ENCODE results near the gene WFDC6. TPM values are rescaled to one million over a fixed set of nuclear protein-coding genes. Genes with fewer than 3 reads are reported as not detected.

The WFDC6 gene
- total RNA-seq, 1 experiment from 2014 or later, result not detected

DNA sequence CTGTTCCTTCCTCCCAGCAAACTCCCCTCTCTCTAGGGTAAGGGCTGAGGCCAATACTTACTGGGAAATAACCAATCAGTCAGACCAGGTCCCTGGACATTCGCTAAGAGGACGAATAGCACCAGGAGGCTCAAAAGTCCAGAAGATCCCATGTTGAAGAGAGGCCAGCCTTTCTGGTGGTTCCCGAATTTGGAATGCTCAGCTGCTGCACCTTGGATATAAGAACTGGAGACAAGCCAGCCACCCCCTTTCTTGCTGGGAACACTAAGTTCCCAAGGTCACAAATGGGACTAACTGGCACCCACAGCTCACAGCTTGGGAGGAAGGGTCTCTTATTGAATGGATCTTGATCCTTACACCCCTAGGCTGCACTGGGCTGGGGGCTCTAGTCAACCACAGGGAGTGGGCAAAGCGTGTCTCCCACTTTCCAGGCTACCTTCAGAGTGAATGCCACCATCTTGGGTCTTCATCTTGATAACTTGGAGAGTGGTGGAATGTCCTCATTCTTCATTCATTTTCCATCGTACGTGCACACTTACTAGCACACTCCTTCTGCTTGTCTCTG is 8.0 kb upstream of the WFDC6 start, which contains the start of gene EPPIN:
Gene EPPIN (minus strand): TSS at position 196 of the 565 bp plus-strand sequence. CDS start 44 bp downstream, at position 152.
- Histone ChIP-seq H3K4me1 (no peaks in the 10 kb centered on the region), H3K9me3 (replicated peaks) (no peaks in the 10 kb centered on the region), H3K36me3 (no peaks in the 10 kb centered on the region), H3K4me3 (no peak within 1 kb of the TSS), H3K27ac (no peak within 1 kb of the TSS), H3K27me3 (peaks cover 30% of the 10 kb centered on the region)
- no peak for DNase-seq

DNA sequence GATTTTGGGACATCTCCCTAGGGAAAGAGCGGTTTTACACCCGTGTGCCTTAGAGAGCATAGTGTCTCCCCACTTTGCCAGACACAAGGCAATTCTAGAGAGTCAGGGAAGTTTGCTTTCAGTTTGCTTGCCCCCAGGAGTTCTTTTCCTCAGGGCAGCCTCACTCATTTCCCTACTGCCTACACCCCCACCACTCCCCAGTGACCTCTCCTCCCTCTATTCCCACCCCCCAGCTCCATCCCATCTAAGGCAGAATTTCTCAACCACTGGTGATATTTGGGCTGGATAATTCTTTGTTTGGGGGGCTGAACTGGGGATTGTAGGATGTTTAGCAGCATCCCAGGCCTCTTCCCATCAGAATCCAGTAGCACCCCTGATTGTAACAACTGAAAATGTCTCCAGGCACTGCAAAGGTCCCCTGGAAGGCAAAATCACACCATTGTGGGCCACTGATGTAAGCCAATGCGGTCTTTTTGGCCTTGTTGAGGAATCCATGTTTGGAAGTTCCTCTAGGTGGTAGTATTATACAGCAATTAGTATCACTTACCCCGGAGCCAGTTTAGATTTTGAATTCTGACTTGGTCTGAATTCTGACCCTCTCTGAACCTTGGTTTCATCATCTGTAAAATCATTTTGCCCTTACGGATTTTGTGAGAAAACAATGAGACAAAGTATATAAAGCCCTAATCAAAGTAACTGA is 6.6 kb upstream of the WFDC6 start:
- H3K27me3 ChIP-seq, result peaks cover 30% of the 10 kb centered on the region
- no peaks in the 10 kb centered on the region for H3K36me3 ChIP-seq
- no peaks in the 10 kb centered on the region for H3K9me3 ChIP-seq (replicated peaks)
- H3K4me1 ChIP-seq, result no peaks in the 10 kb centered on the region
- no peak overlapping the region for H3K27ac ChIP-seq
- peak in 1 of 2 experiments; percentile 46 for DNase-seq
- no peak overlapping the region for H3K4me3 ChIP-seq

DNA sequence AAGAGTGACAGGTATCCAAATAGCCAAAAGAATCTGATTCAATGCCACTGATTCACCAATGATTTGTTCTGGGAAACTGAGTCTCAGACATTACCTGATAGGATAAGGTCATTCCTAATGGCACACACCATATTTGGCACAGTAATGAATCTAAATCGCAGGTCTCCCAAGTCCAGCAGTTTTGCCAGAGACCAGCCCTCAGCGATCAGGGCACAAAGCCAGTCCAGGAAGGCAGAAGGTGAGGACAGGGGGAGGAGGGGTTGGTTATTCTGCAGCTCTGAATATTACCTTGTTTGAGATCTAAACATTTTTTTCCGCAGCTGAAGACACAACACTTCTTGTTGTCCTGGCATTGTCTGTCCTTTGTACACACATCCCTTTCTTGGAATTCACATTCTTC is 6.1 kb upstream of the WFDC6 start:
- H3K4me1 ChIP-seq, result no peaks in the 10 kb centered on the region
- no peaks in the 10 kb centered on the region for H3K36me3 ChIP-seq
- no peak overlapping the region for H3K4me3 ChIP-seq
- H3K27ac ChIP-seq, result no peak overlapping the region
- no peaks in the 10 kb centered on the region for H3K9me3 ChIP-seq (replicated peaks)
- DNase-seq, result no peak
- H3K27me3 ChIP-seq, result peaks cover 30% of the 10 kb centered on the region

DNA sequence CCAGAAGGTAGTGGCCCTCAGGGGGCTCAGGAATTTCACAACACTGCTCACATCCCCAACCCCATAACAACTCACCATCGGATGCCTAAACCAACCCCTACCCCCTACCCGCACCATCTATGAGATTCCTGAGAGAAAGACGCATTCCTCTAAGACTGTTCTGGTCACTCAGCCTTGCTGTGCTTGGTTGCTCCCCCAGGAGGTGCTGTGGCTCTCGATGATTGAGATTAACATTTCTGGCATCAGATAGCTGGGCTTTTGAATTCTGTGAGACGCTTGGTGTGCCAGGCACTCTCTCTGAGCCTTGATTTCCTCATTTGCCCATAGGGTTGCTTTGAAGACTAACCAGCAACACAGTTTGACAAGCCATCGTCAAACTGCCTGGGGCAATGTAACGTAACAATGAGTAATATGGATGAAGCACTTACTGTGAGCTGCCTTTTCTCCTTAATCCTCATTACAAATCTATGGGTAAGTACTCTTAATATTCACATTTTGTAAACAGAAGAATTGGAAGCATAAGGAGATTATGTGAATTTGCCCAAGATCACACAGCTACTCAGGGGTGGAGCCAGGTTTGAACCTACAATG is 978 bp downstream of the WFDC6 start:
- H3K36me3 ChIP-seq, result no peaks in the 10 kb centered on the region
- no peak overlapping the region for H3K4me3 ChIP-seq
- H3K27me3 ChIP-seq, result no peaks in the 10 kb centered on the region; the same call in none of the 2 replicates
- H3K9me3 ChIP-seq (replicated peaks), result no peaks in the 10 kb centered on the region
- no peak for DNase-seq
- H3K27ac ChIP-seq, result no peak overlapping the region
- no peaks in the 10 kb centered on the region for H3K4me1 ChIP-seq

DNA sequence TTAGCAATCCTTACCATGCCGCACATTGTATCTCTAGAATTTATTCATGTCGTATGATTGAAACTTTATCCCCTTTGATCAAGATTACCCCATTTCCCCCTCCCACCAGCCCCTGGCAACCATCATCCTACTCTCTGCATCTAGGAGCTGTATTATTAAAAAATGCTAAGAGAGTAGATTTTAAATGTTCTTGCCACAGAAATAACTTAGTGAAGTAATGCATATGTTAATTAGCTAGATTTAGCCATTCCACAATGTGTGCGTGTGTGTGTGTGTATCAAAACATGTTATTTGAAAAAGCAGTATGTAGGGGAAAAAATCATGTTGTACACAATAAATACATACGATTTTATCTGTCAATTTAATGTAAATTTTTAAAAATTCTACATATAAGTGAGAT is 12.0 kb downstream of the WFDC6 start:
- peaks cover 13% of the 10 kb centered on the region for H3K27me3 ChIP-seq

DNA sequence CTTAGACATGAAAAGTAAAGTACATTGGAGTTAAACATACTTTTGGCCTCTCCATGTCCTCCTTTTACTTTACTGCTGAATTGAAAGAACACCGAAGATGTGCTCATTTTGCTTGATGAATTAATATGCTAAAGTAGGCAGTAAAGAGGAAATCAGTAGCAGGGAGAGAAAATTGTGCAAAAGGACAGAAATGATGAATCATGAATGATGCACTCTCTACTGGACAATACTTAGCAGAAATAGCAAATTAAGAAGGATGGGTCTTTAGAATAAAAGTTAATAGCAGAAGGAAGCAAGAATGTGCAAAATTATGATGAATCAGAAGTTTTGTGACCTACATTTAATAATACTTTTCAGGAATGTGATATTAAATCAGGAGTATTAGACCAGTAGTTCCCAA is 15.5 kb downstream of the WFDC6 start:
- Histone ChIP-seq H3K4me1 (no peaks in the 10 kb centered on the region), H3K27ac (no peak overlapping the region), H3K27me3 (peaks cover 15% of the 10 kb centered on the region), H3K4me3 (no peak overlapping the region), H3K36me3 (no peaks in the 10 kb centered on the region), H3K9me3 (replicated peaks) (no peaks in the 10 kb centered on the region; the same call in 1 of the 2 replicates)
- no peak for DNase-seq

More for the DNA sequence above, 12.0 kb downstream of the WFDC6 start:
- no peak overlapping the region for H3K4me3 ChIP-seq
- no peaks in the 10 kb centered on the region; the same call in 1 of the 2 replicates for H3K9me3 ChIP-seq (replicated peaks)
- H3K36me3 ChIP-seq, result no peaks in the 10 kb centered on the region
- no peak for DNase-seq
- no peak overlapping the region for H3K27ac ChIP-seq
- no peaks in the 10 kb centered on the region for H3K4me1 ChIP-seq

DNA sequence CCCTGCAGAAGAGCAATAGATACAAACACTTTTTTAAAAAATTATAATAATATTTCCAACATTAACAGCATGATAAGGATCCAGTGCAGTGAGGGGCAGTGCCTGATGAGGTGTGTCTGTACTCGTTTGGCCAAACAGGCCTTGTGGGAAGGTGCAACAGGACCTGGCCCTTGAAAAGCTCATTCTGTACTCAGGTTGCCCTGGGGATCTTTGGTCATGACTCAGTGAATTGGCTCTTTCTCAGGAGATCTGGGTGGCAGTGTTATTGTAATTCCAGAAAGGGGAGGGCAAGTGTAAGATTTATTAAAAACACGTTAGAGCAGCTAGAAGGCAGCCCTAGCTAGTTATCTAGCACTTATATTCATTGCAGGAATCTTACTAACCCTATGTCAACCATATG is 21.0 kb downstream of the WFDC6 start:
- DNase-seq, result no peak
- no peak overlapping the region for H3K4me3 ChIP-seq
- H3K27me3 ChIP-seq, result 0 out of 2 replicates have a peak, but pooled peaks cover 3% of the 10 kb centered on the region
- no peaks in the 10 kb centered on the region; the same call in 1 of the 2 replicates for H3K9me3 ChIP-seq (replicated peaks)
- no peaks in the 10 kb centered on the region for H3K4me1 ChIP-seq
- no peaks in the 10 kb centered on the region for H3K36me3 ChIP-seq
- H3K27ac ChIP-seq, result no peak overlapping the region

DNA sequence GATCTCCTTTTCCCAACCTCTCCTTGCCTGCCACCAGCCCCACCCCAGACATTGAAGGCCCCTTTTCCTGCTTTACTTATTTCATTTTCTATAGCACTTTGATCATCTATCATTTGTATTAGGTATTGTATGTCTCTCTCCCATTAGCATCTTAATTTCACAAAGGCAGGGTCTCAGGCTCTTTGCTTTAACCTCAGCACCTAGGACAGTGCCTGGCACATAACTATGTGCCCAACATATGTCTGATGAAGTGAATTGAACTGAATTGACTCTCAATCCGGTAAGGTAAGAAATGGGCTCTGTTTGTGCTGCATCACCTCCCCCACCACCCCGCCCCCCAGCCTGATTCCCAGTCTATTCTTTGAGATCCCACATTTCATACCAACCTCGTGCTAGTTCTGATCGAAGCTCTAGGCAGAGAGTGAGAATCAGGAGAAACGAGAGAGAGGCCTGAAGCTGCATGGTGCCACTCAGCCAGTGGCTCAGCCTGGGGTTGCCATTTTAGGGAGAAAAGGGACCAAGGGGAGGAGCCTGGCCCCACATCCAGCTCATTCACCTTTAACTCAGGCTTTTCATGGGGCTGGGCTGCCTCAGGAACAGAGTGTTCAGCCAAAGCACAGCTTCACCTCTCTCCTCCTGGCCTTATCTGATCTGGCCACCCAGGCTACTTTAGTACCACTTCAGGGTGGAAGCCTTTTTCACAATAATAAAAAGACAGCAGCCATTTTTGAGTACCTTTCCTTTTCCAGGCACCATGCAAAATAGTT is 24.0 kb downstream of the WFDC6 start, which contains the start of gene SPINT3:
Gene SPINT3 (minus strand): TSS at position 476 of the 767 bp plus-strand sequence. CDS start 14 bp downstream, at position 462.
- no peak within 1 kb of the TSS for H3K27ac ChIP-seq
- no peaks in the 10 kb centered on the region; the same call in 1 of the 2 replicates for H3K27me3 ChIP-seq
- no peak for DNase-seq
- no peaks in the 10 kb centered on the region; the same call in 1 of the 2 replicates for H3K9me3 ChIP-seq (replicated peaks)
- H3K4me1 ChIP-seq, result no peaks in the 10 kb centered on the region
- no peak within 1 kb of the TSS for H3K4me3 ChIP-seq
- H3K36me3 ChIP-seq, result no peaks in the 10 kb centered on the region

DNA sequence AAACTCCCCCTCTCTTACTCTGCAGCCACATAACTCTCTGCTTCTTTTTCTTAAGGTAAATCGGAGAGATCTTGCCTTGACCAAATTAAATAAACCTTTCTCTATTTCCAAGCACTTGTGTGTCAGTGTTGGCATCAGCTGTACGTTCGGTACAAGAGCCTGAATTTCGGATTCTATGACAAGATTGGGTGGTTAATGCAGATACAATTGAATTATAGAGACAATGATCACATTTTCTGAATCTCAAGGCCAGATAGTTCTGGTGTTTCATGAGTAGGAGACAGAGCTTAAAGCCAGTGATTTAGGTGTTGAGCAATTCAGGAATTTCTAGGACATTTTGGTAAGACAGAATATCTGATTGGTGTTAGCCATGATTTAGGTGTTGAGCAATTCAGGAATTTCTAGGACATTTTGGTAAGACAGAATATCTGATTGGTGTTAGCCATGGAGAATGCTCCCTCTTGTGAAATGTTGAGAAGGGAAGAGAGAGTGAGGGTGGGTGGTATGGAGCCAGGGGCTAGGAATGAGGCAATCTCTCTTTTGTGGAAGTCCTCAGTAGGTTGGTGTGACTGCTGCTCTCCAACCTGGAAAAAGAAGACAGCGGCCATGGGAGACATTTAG is 28.9 kb downstream of the WFDC6 start:
- no peak for DNase-seq
- Histone ChIP-seq H3K27me3 (no peaks in the 10 kb centered on the region; the same call in 1 of the 2 replicates), H3K4me1 (no peaks in the 10 kb centered on the region), H3K9me3 (replicated peaks) (no peaks in the 10 kb centered on the region), H3K27ac (no peak overlapping the region), H3K4me3 (no peak overlapping the region), H3K36me3 (no peaks in the 10 kb centered on the region)

DNA sequence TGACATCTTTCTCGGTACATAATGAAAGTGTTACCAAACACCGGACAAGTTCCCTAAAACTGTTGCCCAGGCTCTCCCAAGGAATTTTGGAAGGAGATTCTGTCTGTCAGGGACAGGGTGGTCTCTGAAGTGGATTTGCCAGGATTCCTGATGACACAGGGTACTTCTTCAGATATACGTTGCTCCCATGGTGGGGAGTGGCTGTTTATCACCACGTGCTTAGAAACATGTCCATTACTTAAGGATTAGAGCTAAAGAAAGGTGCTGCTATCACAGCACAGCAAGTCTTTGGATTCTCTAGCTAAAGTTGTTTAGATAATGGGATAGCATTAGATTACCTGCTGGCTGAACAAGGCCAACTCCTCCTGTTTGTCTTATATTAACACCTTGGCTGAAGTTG is 30.2 kb downstream of the WFDC6 start:
- Histone ChIP-seq H3K27me3 (no peaks in the 10 kb centered on the region; the same call in 1 of the 2 replicates), H3K4me1 (no peaks in the 10 kb centered on the region), H3K9me3 (replicated peaks) (no peaks in the 10 kb centered on the region), H3K36me3 (no peaks in the 10 kb centered on the region), H3K4me3 (no peak overlapping the region), H3K27ac (no peak overlapping the region)
- no peak for DNase-seq

DNA sequence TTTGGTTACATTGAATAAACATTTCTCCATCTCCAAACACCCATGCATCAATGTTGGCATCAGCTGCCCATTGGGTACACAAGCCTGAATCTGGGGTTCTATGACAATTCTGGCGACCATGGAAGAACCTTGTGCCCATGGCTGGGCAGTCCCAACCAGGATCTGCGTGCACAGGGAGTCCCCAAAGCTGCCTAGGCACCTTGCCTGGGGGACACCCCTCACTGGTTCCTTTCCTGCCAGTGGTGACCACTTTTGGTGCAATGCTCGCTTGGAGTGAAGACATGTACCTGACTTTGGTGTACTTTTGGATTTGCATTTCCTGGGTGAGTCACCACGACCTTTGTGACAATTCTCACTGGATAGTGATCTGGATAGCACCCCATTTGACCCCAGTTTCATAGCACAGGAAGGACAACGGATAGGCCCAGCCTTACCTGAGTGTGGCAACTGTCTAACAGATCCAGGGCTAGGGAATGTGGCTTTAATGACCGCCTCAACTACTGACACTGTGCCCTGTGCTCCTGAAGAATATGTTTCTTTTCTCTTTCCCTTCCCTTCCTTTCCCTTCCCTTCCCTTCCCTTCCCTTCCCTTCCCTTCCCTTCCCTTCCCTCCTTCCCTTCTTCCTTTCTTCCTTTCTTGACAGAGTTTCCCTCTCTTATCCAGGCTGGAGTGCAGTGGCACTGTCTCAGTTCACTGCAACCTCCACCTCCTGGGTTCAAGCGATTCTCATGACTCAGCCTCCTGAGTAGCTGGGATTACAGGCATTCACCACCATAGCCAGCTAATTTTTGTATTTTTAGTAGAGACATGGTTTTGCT is 31.0 kb downstream of the WFDC6 start:
- DNase-seq, result no peak
- no peak overlapping the region for H3K27ac ChIP-seq
- H3K9me3 ChIP-seq (replicated peaks), result no peaks in the 10 kb centered on the region
- H3K4me1 ChIP-seq, result no peaks in the 10 kb centered on the region
- no peak overlapping the region for H3K4me3 ChIP-seq
- H3K27me3 ChIP-seq, result no peaks in the 10 kb centered on the region; the same call in 1 of the 2 replicates
- H3K36me3 ChIP-seq, result no peaks in the 10 kb centered on the region

DNA sequence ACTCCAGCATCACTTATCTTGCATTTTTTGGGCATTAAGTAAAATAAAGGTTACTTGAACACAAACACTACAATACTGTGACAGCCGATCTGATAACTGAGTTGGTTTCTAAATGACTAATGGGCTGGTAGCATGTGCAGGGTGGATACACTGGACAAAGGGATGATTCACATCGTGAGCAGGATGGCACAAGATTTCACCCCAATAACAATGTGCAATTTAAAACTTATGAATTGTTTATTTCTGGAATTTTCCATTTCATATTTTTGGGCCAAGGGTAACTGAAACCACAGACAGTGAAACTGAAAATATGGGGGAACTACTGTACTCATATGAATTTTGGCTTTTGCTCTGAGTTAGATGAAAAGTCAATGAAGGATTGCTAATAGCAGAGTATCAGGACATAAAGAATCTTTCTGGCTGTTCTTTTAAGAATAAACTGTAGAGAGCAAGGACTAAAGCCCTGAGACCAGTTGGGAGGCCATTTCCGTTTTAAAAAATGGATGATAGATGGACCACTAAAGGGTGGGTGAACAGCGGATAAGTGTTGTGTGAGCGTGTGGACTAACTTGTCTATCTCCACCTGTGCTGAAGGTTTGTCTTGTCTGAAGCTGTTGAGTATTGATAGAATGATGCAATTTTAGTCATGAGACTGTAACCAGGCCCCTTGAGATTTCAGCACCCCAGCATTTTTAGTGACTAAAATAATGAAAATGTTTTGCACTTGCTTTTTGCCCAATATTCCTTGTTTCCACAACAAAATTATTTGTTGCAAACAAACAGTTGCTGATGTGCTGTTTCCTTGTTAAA is 32.1 kb downstream of the WFDC6 start:
- DNase-seq, result no peak

DNA sequence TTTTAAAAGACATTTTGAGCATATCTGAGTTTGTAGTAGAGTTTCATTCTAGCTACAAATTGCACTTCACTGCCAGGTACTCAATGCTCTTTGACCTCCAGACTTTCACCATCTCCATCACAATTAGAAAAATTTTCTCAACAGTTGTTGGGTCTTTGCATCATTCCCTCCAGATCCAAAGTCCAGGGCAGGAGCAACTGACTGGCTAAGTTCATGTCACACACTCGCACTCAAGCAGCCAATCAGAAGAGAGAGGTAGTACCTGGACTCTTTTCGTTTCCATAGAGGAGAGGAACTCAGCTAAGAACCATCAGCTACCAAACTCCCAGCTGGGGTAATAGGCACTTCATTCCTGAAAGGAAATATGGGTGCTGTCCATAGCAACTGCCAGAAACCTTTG is 32.9 kb downstream of the WFDC6 start:
- no peaks in the 10 kb centered on the region for H3K9me3 ChIP-seq (replicated peaks)
- no peak overlapping the region for H3K27ac ChIP-seq

More for the DNA sequence above, 32.1 kb downstream of the WFDC6 start:
- Histone ChIP-seq H3K4me3 (no peak overlapping the region), H3K27me3 (no peaks in the 10 kb centered on the region; the same call in 1 of the 2 replicates), H3K9me3 (replicated peaks) (no peaks in the 10 kb centered on the region), H3K27ac (no peak overlapping the region), H3K36me3 (no peaks in the 10 kb centered on the region), H3K4me1 (no peaks in the 10 kb centered on the region)

More for the DNA sequence above, 32.9 kb downstream of the WFDC6 start:
- no peak for DNase-seq
- Histone ChIP-seq H3K36me3 (no peaks in the 10 kb centered on the region), H3K4me1 (no peaks in the 10 kb centered on the region), H3K4me3 (no peak overlapping the region), H3K27me3 (no peaks in the 10 kb centered on the region; the same call in 1 of the 2 replicates)

Data from SJCRH30 (cell line).